Hepatocyte (in vitro differentiated cells): ENCODE data around the gene RNF166.

Experiments used
- EZH2phosphoT487 ChIP-seq: fragments of 200-600 bp; sonication (generic); IDR thresholded peaks from one replicate; pipeline ENCODE4 v1.6.1; 2018; ENCODE audit warnings: antibody characterized with exemption, mild to moderate bottlenecking, low read depth, moderate library complexity; ENCODE audit not compliant: unreplicated experiment, severe bottlenecking
- TF ChIP-seq, protein P1 (sequence below): fragments of 200-600 bp; sonication (generic); IDR thresholded peaks from 2 replicates; pipeline ENCODE4 v1.5.1; 2016; ENCODE audit warnings: antibody characterized with exemption, mild to moderate bottlenecking; ENCODE audit not compliant: poor library complexity

- TF ChIP-seq, protein P1, sequence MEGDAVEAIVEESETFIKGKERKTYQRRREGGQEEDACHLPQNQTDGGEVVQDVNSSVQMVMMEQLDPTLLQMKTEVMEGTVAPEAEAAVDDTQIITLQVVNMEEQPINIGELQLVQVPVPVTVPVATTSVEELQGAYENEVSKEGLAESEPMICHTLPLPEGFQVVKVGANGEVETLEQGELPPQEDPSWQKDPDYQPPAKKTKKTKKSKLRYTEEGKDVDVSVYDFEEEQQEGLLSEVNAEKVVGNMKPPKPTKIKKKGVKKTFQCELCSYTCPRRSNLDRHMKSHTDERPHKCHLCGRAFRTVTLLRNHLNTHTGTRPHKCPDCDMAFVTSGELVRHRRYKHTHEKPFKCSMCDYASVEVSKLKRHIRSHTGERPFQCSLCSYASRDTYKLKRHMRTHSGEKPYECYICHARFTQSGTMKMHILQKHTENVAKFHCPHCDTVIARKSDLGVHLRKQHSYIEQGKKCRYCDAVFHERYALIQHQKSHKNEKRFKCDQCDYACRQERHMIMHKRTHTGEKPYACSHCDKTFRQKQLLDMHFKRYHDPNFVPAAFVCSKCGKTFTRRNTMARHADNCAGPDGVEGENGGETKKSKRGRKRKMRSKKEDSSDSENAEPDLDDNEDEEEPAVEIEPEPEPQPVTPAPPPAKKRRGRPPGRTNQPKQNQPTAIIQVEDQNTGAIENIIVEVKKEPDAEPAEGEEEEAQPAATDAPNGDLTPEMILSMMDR = no peak
- no peak for TF ChIP-seq EZH2phosphoT487
These were observed 19.6 kb downstream of the RNF166 start, which contains the start of gene SNAI3 for GRCh38 chr16:88686439-88687253.
